ENCODE measurements around the gene ZNF581. TPM values are rescaled to one million over a fixed set of nuclear protein-coding genes. Genes with fewer than 3 reads are reported as not detected.
A peak's percentile ranks its signal among the peaks of the same experiment; 100 is the strongest.

ZNF581 gene
- total RNA-seq, 3 donors from 2014 or later = 10.7 to 16.8 (median 16.7) TPM

DNA sequence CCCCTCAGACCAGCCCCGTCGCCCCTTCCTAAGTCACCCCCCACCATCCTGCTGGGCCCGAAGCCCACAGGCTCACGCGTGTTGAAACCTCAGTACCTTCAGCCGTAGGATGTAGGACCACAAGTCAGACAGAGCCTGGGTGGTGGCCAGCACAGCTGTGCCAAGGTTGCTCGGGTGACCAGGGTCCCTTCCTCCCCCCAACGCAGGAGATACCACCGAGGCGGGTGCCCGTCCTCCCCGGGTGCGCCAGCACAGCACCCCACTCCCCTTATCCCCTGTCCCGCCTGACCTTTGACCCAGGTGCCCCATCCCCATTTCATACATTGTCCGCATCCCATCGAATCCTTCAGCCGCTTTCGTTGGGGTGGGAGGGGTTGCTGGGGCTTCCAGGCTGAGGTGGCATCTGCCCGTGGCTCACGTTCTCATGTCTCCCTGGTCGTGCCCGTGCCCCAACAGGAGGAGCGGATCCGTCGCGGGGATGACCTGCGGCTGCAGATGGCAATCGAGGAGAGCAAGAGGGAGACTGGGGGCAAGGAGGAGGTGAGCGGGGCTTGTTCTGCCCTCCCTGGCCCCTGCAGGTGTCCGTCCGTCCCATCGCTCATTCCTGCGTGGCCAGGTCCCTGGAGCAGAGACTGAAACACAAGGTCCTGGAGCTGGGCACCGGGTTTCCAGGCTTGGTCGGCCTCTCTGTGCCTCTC, 46.1 kb downstream of the ZNF581 start:
- no peak for TF ChIP-seq POLR2A (IDR thresholded peaks at IDR 0.05)
- TF ChIP-seq, protein P1, sequence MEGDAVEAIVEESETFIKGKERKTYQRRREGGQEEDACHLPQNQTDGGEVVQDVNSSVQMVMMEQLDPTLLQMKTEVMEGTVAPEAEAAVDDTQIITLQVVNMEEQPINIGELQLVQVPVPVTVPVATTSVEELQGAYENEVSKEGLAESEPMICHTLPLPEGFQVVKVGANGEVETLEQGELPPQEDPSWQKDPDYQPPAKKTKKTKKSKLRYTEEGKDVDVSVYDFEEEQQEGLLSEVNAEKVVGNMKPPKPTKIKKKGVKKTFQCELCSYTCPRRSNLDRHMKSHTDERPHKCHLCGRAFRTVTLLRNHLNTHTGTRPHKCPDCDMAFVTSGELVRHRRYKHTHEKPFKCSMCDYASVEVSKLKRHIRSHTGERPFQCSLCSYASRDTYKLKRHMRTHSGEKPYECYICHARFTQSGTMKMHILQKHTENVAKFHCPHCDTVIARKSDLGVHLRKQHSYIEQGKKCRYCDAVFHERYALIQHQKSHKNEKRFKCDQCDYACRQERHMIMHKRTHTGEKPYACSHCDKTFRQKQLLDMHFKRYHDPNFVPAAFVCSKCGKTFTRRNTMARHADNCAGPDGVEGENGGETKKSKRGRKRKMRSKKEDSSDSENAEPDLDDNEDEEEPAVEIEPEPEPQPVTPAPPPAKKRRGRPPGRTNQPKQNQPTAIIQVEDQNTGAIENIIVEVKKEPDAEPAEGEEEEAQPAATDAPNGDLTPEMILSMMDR (IDR thresholded peaks at IDR 0.05) = no peak
- TF ChIP-seq POLR2AphosphoS5 (IDR thresholded peaks at IDR 0.05) = no peak
- intact Hi-C loops (cut with DNase I; ENCODE audit: low total_unique reads) = no loop called here
- Histone ChIP-seq H3K4me3 (no peak overlapping the region), H3K27me3 (no peaks in the 10 kb centered on the region), H3K4me1 (no peaks in the 10 kb centered on the region), H3K9me3 (no peaks in the 10 kb centered on the region), H3K36me3 (peaks cover 7% of the 10 kb centered on the region), H3K27ac (no peak overlapping the region)
- peak in 1 of 2 donors; percentile 37 for DNase-seq (ENCODE audit: low spot score in 2 of 2)

DNA sequence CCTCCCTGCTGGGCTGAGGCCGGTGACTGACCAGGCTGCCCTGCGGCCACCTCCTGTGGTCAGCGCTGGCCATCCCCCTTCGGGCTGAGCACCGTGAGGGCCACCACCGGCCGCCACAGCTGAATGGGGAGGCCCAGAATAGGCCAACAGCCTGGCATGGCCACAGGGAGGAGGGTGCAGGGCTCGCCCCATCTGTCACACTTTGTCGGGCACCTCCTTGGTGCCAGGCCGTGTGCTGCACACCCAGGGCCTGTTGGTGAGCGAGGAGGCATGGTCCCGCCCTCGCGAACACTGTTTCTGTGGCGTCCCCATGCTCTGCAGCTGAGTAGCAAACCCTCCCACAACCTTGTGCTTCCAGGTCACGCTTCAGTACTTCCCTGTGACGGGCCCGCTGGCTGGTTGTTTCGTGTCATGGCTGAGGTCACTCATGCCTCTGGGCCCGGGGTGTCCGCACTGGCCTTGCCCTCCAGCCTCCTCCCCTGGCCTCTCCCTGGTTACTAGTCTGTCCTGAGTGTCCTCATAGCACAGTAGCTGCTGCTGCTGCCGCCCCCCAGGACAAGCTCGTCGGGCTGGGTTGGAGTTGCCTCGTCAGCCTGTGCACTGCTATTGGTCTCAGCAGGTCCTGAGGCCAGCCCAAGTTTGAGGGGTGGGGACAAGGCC, 46.8 kb downstream of the ZNF581 start:
- no peaks in the 10 kb centered on the region for H3K4me1 ChIP-seq
- peaks cover 7% of the 10 kb centered on the region for H3K36me3 ChIP-seq
- peak in 1 of 2 donors; percentile 49 for DNase-seq (ENCODE audit: low spot score in 2 of 2)
- no peak overlapping the region for H3K27ac ChIP-seq
- H3K27me3 ChIP-seq = no peaks in the 10 kb centered on the region
- TF ChIP-seq POLR2AphosphoS5 (IDR thresholded peaks at IDR 0.05) (no peak), POLR2A (IDR thresholded peaks at IDR 0.05) (no peak)
- TF ChIP-seq, protein P1 (IDR thresholded peaks at IDR 0.05) = no peak
- H3K4me3 ChIP-seq = no peak overlapping the region
- H3K9me3 ChIP-seq = no peaks in the 10 kb centered on the region
- intact Hi-C loops (cut with DNase I; ENCODE audit: low total_unique reads) = no loop called here

DNA sequence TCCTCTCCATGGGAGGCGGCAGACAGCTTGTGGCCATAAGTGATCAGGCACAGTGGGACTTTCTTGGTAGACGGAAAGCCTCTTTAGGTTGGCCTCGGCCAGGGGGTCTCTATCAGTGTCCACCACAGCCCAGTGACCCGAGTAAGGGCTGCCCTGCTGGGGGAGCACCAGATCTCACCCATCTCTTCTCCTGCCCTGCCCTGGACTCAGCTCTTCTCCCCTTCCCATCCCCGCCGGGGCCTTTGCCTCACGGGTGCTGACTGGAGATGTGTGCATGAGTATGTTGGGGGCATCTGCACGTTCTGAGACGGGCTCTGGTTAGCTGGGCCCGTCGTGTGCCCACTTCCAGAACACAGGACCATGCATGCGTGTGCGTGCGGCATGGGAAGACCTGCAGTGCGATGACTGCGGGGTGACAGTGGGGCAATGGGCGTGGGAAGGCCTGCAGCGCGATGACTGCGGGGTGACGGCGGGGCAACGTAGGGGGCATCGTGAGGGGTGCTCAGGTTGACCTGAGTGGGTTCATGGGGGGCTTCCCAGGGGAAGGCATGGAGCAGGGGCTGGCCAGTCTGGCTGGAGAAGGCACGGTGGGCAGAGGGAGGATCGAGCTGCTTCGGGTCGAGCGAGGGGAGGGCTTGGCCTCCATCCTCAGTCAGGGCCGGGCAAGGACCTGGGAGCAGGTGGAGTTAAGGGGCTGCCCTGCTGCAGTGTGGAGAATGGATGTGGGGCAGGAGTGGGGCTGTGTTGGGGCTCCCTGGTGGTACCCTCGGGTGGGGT, 47.5 kb downstream of the ZNF581 start:
- H3K4me1 ChIP-seq = no peaks in the 10 kb centered on the region
- no peak overlapping the region for H3K27ac ChIP-seq
- H3K27me3 ChIP-seq = no peaks in the 10 kb centered on the region
- peak in 1 of 2 donors; percentile 31 for DNase-seq (ENCODE audit: low spot score in 2 of 2)
- intact Hi-C loops (cut with DNase I; ENCODE audit: low total_unique reads) = no loop called here
- TF ChIP-seq, protein P1 (IDR thresholded peaks at IDR 0.05) = no peak
- TF ChIP-seq POLR2AphosphoS5 (IDR thresholded peaks at IDR 0.05) = no peak
- no peak for TF ChIP-seq POLR2A (IDR thresholded peaks at IDR 0.05)
- no peaks in the 10 kb centered on the region for H3K9me3 ChIP-seq
- H3K4me3 ChIP-seq = no peak overlapping the region
- H3K36me3 ChIP-seq = peaks cover 7% of the 10 kb centered on the region

DNA sequence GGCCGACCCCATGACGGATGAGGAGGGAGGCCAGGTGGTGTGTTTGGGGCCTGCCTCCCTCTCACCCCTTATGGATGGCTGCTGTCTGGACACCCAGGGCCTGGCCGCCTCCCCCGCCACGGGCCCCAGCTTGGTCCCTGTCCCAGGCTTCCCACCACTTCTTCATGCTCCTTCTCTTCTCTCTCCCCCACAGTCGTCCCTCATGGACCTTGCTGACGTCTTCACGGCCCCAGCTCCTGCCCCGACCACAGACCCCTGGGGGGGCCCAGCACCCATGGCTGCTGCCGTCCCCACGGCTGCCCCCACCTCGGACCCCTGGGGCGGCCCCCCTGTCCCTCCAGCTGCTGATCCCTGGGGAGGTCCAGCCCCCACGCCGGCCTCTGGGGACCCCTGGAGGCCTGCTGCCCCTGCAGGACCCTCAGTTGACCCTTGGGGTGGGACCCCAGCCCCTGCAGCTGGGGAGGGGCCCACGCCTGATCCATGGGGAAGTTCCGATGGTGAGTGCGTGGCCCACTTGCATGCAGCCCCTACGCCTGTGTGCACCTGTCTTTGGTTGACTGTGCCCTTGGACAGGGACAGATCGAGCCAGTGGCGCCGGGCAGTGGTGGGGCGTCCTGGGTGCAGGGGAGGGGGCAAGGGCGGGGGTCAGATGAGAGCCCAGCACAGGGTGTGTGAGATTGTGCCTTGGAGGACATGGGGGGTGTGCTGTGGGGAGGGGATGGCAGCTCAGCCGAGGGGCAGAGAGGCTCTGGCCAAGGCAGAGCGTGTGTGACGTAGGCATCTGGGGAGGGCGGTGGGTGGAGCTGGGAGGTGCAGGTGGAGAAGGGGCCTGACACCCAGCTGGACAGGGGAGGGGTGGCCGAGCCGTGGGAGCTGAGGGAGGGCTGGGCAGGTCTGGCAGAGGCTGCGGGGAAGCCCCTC, 48.4 kb downstream of the ZNF581 start:
- Histone ChIP-seq H3K4me3 (no peak overlapping the region), H3K27ac (no peak overlapping the region), H3K9me3 (no peaks in the 10 kb centered on the region), H3K36me3 (peaks cover 7% of the 10 kb centered on the region), H3K4me1 (no peaks in the 10 kb centered on the region), H3K27me3 (no peaks in the 10 kb centered on the region)
- DNase-seq (ENCODE audit: low spot score in 2 of 2) = peak in 1 of 2 donors; percentile 38
- intact Hi-C loops (cut with DNase I; ENCODE audit: low total_unique reads) = no loop called here
- TF ChIP-seq POLR2AphosphoS5 (IDR thresholded peaks at IDR 0.05) (no peak), POLR2A (IDR thresholded peaks at IDR 0.05) (no peak)
- TF ChIP-seq, protein P1 (IDR thresholded peaks at IDR 0.05) = no peak
